ENCODE results near the gene TMPRSS2. TPM values are rescaled to one million over a fixed set of nuclear protein-coding genes. Genes with fewer than 3 reads are reported as not detected.

Gene TMPRSS2
- total RNA-seq, 1 experiment from 2014 or later: not detected

DNA sequence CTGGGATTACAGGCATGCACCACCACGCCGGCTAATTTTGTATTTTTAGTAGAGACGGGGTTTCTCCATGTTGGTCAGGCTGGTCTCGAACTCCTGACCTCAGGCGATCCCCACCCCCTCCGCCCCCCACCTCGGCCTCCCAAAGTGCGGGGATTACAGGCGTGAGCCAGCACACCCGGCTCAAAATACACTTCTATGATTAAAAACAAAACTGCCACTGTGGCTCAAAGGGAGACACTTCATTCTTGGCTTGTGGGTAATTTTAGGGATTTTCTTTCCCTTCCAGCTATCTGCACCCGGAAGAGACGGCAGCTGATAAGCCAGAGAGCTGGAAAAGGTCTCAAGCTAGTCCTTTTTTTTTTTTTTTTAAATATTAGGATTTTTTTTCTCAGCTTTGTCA is 24.5 kb downstream of the TMPRSS2 start:
- Histone ChIP-seq H3K36me3 (no peaks in the 10 kb centered on the region), H3K4me1 (replicated peaks) (peaks cover 40% of the 10 kb centered on the region), H3K27ac (no peak overlapping the region), H3K9me3 (replicated peaks) (no peaks in the 10 kb centered on the region), H3K27me3 (replicated peaks) (no peaks in the 10 kb centered on the region), H3K4me3 (no peak overlapping the region)
- no peak for DNase-seq (ENCODE audit: low read depth in 1 of 2, low spot score in 2 of 2)

DNA sequence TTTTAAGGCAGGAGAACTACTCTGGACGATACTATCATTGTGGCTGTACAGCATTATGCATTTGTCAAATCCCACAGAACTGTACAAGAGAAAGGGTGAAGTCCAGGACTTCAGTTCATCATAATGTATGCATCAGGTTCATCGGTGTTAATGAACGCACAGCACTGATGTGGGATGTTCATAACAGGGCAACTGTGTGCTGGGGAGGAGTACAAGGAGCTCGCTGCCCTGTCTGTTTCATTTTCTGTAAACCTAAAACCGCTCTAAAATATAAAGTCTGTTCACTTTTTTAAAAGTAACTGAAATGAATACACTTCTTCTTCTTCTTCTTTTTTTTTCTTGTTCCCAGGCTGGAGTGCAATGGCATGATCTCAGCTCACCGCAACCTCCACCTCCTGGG is 25.0 kb downstream of the TMPRSS2 start:
- no peaks in the 10 kb centered on the region for H3K9me3 ChIP-seq (replicated peaks)
- H3K4me3 ChIP-seq: no peak overlapping the region
- H3K27ac ChIP-seq: no peak overlapping the region
- H3K27me3 ChIP-seq (replicated peaks): no peaks in the 10 kb centered on the region
- H3K36me3 ChIP-seq: no peaks in the 10 kb centered on the region
- no peak for DNase-seq (ENCODE audit: low read depth in 1 of 2, low spot score in 2 of 2)
- peaks cover 44% of the 10 kb centered on the region for H3K4me1 ChIP-seq (replicated peaks)

DNA sequence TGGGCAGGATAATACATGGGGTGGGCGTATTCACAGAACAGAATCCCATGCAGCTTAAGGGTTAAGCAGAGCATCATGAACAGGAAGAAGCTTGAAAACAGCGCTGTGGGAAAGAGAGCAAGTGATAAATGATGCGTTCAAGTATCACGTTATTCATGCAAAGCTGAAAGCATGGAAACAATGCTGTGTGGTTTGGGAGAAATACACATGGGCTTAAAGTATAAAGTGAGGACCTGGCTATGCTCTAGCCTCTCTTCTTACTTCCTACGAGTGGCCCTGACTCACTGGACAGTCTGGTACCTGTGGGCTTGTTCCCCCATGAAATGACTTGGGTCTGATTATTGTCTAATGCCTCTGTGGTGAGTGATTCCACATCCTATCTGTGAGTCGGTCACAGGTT is 25.7 kb downstream of the TMPRSS2 start:
- H3K9me3 ChIP-seq (replicated peaks): no peaks in the 10 kb centered on the region
- H3K4me1 ChIP-seq (replicated peaks): peaks cover 44% of the 10 kb centered on the region
- H3K27ac ChIP-seq: no peak overlapping the region
- no peak overlapping the region for H3K4me3 ChIP-seq
- H3K27me3 ChIP-seq (replicated peaks): no peaks in the 10 kb centered on the region
- peak in 1 of 2 experiments; percentile 30 for DNase-seq (ENCODE audit: low read depth in 1 of 2, low spot score in 2 of 2)
- H3K36me3 ChIP-seq: no peaks in the 10 kb centered on the region

DNA sequence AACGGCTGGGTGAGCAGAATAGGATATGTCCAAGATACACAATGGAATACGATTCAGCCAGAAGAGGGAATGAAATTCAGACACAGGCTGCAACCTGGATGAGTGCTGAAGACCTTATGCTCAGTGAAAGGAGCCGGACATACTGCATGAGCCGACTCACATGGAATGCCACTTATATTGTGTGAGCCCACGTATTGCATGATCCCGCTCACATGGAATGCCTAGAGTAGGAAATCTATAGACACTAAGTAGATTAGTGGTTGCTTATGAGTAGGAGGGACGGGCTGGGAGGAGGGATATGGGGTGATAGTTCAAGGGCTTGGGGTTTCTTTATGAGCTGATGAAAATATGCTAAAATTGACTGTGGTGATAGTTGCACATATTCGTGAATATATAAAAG is 26.8 kb downstream of the TMPRSS2 start:
- DNase-seq (ENCODE audit: low read depth in 1 of 2, low spot score in 2 of 2): no peak
- Histone ChIP-seq H3K27ac (no peak overlapping the region), H3K27me3 (replicated peaks) (no peaks in the 10 kb centered on the region)

DNA sequence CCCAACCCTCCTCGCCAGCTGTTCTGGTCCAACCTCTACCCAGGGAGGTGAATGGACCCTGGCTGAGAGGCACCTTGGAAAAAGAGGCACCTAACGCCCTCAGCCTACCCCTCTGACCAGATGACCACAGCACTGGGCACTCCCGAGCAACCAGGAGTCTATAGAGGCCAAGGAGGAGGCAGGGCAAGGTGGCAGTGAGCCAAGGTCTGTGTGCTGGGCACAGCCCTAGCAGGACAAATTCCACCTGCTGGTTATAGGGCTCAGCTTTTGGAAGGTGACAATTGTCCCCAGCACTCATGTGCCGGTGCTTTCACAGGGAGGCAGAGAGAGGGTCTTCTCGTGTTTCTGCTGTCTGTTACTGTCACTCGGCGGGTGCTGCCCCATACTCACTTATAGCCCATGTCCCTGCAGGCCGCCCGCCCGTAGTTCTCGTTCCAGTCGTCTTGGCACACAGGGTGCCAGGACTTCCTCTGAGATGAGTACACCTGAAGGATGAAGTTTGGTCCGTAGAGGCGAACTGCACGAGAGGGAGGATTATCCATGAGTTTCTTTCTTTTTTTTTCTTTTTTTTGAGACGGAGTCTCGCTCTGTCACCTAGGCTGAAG is 27.8 kb downstream of the TMPRSS2 start:
- H3K4me3 ChIP-seq: no peak overlapping the region
- H3K9me3 ChIP-seq (replicated peaks): no peaks in the 10 kb centered on the region
- DNase-seq (ENCODE audit: low read depth in 1 of 2, low spot score in 2 of 2): no peak
- no peaks in the 10 kb centered on the region for H3K36me3 ChIP-seq
- no peak overlapping the region for H3K27ac ChIP-seq
- no peaks in the 10 kb centered on the region for H3K27me3 ChIP-seq (replicated peaks)
- peaks cover 23% of the 10 kb centered on the region for H3K4me1 ChIP-seq (replicated peaks)

More for the DNA sequence above, 26.8 kb downstream of the TMPRSS2 start:
- Histone ChIP-seq H3K4me1 (replicated peaks) (peaks cover 33% of the 10 kb centered on the region), H3K36me3 (no peaks in the 10 kb centered on the region), H3K9me3 (replicated peaks) (no peaks in the 10 kb centered on the region), H3K4me3 (no peak overlapping the region)

DNA sequence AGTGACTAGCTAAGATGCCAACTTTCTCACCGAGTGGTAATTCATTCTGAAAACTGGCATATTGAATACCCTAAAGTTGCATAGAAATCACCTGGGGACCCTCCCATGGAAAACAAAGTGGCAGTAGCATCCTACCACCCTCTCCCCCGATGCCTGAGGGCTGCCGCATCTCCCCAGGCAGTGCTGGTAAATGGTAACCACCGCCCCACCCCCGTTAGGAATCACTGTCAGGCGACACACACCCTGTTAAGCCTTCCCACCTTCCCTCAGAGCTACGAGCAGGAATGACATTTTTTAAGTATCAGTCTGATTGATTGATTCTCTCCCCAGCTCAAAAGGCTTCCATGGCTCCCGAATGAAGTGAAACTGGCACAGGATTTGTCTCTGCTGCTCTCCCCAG is 28.3 kb downstream of the TMPRSS2 start:
- H3K27ac ChIP-seq: no peak overlapping the region
- no peaks in the 10 kb centered on the region for H3K9me3 ChIP-seq (replicated peaks)
- no peaks in the 10 kb centered on the region for H3K36me3 ChIP-seq
- H3K4me3 ChIP-seq: no peak overlapping the region
- H3K4me1 ChIP-seq (replicated peaks): peaks cover 23% of the 10 kb centered on the region
- no peak for DNase-seq (ENCODE audit: low read depth in 1 of 2, low spot score in 2 of 2)
- no peaks in the 10 kb centered on the region for H3K27me3 ChIP-seq (replicated peaks)

DNA sequence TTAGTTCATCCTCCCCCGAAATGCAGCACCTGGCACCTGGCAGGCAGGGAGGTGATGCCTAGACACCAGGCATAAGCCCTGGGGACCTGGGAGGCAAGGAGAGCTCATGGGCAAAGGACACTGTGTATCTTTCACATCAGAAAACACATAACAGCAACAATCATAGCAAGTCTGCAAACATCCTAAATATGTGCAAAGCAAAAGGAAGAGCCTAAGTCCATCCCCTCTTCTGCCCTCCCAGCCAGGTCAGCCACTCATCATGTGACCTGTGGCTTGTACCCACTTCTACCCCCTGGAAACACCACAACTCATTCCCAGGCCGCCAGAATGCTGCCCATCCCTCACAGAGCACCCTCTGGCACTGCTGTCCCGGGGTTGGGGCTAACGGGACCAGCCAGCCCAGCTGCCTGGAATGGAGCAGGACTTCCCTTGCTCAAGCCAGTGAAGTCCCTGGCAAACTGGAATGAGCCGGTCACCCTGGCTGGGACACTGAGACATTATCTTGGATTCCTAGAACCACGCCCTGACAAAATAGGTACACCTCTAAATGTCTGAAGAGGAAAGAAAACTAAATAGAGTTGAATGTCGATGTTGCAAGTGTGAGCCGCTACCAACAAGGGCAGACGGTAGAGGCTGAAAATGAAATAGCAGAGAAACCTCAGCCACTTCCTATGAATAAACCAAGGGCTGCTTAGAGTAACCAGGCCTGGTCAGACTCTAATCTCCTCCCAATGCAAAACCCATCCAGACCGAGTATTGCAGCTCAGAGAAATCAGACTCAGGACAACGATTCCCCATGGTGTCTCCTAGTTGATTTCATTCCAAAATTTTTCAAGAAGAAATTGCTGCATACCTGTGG is 29.4 kb downstream of the TMPRSS2 start:
- DNase-seq (ENCODE audit: low read depth in 1 of 2, low spot score in 2 of 2): no peak
- H3K4me1 ChIP-seq (replicated peaks): peaks cover 23% of the 10 kb centered on the region
- no peaks in the 10 kb centered on the region for H3K36me3 ChIP-seq
- no peak overlapping the region for H3K27ac ChIP-seq
- no peaks in the 10 kb centered on the region for H3K9me3 ChIP-seq (replicated peaks)
- H3K4me3 ChIP-seq: no peak overlapping the region
- no peaks in the 10 kb centered on the region for H3K27me3 ChIP-seq (replicated peaks)

DNA sequence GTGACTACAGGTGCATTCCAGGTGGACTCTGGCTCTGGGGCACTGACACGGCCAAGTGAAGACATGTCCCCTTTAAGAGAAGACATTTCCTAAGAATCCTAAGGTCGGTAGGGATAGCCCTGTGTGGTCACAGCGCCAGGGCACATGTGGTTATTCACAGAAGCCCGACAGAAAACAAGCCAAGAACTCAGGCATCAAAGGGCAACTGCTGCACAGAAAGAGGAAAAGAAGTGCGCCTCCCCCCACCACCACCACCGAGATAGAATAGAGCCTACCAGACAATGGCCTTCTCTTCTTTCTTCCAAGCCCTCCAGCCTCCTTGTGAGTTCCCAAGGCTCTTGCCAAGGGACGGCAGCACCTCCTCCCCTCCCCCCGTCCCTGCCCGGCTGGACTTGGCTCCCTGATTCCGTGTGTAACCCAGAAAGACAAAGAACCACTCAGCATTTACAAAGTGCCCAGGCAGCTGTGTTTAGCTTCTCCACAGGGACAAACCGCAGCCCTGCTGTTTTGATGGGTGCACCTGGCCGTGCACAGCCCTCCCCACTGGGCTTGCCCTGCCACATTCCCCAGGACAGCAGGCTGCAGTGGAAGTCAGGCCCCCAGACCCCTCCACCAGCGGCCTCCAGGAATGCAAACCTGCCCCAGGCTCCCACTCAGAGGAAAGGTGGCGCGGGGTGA is 30.2 kb downstream of the TMPRSS2 start:
- no peaks in the 10 kb centered on the region for H3K36me3 ChIP-seq
- H3K9me3 ChIP-seq (replicated peaks): no peaks in the 10 kb centered on the region
- H3K4me3 ChIP-seq: no peak overlapping the region
- H3K27ac ChIP-seq: no peak overlapping the region
- H3K27me3 ChIP-seq (replicated peaks): no peaks in the 10 kb centered on the region
- DNase-seq (ENCODE audit: low read depth in 1 of 2, low spot score in 2 of 2): peak in 1 of 2 experiments; percentile 28
- H3K4me1 ChIP-seq (replicated peaks): peaks cover 21% of the 10 kb centered on the region

DNA sequence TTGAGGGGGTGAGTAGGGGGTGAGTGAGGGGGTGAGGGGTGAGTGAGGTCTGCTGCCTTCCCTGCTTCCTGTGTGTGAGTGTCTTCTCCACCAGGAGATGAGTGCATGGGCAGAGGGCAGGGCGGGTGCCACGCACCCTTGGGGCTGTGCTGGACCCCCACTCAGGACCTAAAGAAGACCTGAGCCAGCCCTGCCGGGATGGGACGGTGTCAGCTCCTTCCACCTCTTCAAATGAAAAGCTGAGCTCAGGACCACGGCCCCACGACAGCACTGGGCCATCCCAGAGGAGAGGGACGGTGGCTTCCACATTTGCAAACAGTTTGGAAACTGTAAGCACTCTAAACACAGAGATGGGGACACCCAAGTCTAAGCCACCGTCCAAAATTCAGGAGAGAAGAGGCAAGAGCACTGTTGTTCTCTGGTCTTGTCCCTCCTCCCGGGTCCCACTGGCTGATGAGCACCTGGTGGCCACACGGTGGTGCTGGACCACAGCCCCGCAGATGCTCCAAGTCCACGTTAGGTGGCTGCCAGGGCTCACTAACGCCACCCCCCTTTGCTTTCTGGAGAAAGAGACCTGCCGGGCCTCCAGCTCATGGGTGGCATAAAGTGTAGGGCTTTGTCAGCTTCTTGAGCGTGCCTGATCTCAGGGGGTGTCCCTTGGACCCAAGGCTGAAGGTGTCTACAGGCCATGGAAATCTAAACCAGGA is 32.1 kb downstream of the TMPRSS2 start:
- DNase-seq (ENCODE audit: low read depth in 1 of 2, low spot score in 2 of 2): no peak

DNA sequence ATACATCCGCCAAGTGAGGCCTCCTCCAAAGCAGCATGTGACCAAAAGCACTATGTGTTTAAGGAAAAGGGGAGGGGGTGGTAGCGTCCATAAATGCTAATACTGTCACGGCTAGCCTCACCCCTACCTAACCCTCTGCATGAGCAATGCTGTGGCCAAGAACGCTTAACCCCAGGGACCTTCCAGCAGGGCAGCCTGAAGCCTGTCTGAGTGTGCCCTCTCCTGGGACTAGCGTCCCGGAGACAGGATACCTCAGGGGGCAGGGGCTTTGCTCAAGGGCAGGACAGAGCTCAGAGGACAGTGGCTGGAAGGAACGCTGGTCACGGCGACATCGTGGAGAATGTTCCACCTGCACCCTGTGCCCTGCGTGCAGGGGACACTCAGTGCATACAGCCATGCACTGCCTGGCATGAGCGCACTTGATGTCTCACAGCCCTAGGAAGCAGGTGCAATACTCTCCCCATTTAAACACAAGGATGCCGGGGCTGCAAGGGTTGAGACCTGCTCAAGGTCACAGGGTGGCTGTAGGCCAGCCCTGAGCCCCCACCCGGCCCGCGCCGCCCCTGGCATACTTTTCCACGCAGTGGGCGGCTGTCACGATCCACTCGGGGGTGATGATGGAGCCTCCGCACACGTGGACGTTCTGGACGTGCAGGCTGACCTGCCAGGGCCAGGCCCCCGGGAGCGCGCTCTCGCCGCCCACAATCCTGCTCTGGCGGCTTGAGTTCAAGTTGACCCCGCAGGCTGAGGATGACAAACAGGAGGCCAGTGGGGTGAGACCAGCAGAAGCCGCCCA is 35.0 kb downstream of the TMPRSS2 start:
- Histone ChIP-seq H3K27me3 (replicated peaks) (no peaks in the 10 kb centered on the region), H3K9me3 (replicated peaks) (no peaks in the 10 kb centered on the region), H3K27ac (no peak overlapping the region), H3K36me3 (no peaks in the 10 kb centered on the region), H3K4me1 (replicated peaks) (peaks cover 11% of the 10 kb centered on the region), H3K4me3 (no peak overlapping the region)
- DNase-seq (ENCODE audit: low read depth in 1 of 2, low spot score in 2 of 2): no peak

More for the DNA sequence above, 32.1 kb downstream of the TMPRSS2 start:
- H3K27ac ChIP-seq: no peak overlapping the region
- H3K4me1 ChIP-seq (replicated peaks): peaks cover 13% of the 10 kb centered on the region
- H3K4me3 ChIP-seq: no peak overlapping the region
- no peaks in the 10 kb centered on the region for H3K9me3 ChIP-seq (replicated peaks)
- H3K36me3 ChIP-seq: no peaks in the 10 kb centered on the region
- H3K27me3 ChIP-seq (replicated peaks): no peaks in the 10 kb centered on the region

DNA sequence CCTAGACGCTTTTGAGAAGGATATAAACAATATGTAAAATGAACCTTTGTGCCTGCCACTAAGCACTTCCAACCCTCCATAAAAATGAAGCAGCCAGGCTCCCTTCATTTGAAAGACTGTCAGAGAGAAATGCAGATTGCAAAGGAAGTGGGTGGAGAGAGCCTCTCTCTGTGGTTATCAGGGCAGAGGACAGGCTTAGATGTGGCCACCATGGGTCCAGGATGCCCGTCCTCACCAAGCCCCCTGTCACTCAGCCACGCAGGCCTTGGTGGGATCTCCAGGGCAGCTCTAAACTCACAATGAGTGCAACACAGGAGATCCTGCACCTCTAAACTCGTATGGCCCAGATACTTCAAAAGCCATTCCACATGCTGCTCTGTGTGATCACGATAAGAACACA is 37.9 kb downstream of the TMPRSS2 start:
- Histone ChIP-seq H3K9me3 (replicated peaks) (no peaks in the 10 kb centered on the region), H3K36me3 (no peaks in the 10 kb centered on the region), H3K4me1 (replicated peaks) (peaks cover 32% of the 10 kb centered on the region), H3K4me3 (no peak overlapping the region), H3K27me3 (replicated peaks) (no peaks in the 10 kb centered on the region), H3K27ac (no peak overlapping the region)
- DNase-seq (ENCODE audit: low read depth in 1 of 2, low spot score in 2 of 2): no peak

DNA sequence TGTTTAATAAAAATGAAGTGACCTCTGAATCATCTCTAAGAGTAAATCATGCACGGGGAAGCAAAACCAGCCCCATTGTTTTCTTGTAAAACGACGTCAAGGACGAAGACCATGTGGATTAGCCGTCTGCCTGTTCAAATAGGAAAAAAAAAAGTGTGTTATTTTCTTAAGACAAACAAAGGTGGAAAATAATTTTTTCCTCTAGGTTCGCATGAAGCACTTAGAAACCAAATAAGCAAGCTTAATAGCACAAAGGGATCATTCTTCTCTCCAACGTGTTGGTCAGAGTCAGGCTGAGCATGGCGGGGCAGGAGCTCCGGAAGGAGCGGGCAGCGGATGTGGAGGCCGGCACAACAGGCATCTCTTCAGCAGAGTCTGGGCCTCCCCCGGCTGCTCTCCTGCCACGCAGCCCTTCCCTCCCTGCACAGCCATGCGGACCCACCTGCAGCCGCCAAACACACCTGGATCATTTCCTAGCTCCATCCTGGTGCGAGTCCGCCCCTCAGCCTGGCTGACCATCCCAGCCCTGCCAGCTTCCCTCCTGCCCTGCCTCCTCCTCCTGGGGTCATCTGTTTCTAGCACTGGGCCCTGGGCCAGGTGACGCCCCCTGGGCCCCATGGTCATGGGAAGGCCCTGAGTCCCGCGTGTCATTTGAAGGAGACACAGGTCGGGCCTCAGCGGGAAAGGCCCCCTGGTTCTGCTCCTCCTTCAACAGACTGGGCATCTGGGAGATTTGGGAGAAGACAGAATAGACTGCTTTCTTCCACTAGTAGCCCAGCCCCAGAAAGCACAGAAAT is 41.7 kb downstream of the TMPRSS2 start:
- Histone ChIP-seq H3K9me3 (replicated peaks) (0 out of 2 replicates have a peak, but pooled peaks cover 3% of the 10 kb centered on the region), H3K36me3 (no peaks in the 10 kb centered on the region), H3K4me1 (replicated peaks) (peaks cover 39% of the 10 kb centered on the region), H3K27ac (peak overlapping the region; percentile 49), H3K27me3 (replicated peaks) (no peaks in the 10 kb centered on the region), H3K4me3 (no peak overlapping the region)
- peak in 1 of 2 experiments; percentile 64 for DNase-seq (ENCODE audit: low read depth in 1 of 2, low spot score in 2 of 2)
